ENCODE results near the gene CCDC174.

DNA sequence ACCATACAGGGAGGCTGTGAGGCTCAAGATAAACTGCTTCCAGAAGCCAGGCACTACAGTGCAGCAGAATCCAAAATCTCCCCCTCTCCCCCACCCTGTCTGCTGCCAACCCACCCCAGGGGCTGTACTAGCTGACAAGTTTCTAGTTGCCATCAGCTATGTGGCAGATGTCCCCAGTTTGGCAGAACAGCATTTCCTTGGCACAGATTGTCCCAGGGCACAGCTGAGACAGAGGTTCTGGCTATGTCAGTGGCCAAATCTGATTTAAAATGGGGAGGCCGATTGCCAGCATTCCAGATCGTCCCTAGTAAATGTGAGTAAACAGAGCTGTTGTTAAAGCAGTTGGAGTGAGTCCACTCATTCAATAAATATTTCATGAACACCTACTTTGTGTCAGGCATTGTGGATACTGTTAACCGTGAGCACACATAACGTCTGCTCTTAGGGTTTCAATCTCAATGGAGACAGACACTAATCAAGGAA, 28.0 kb upstream of the CCDC174 start:
- no peak for TF ChIP-seq CTCF (IDR thresholded peaks at IDR 0.05)
- TF ChIP-seq POLR2A (IDR thresholded peaks at IDR 0.05): no peak
- TF ChIP-seq EP300 (IDR thresholded peaks at IDR 0.05): no peak
